IMR-90 (cell line): ENCODE measurements around the gene CDH2.

ENCODE experiments used
- BHLHE40 ChIP-seq: fragments of 150-350 bp; IDR thresholded peaks from 2 replicates; pipeline ENCODE4 v1.6.1; 2016; ENCODE audit warnings: mild to moderate bottlenecking, low read depth, low read length
- CEBPB ChIP-seq: IDR thresholded peaks from 2 replicates; pipeline ENCODE4 v1.6.1; 2012; ENCODE audit warnings: low read depth, low read length, improper control_type of control experiment
- CHD1 ChIP-seq: IDR thresholded peaks from 2 replicates; pipeline ENCODE4 v1.6.1; 2012; ENCODE audit warnings: low read depth, low read length, improper control_type of control experiment
- CTCF ChIP-seq: conservative IDR thresholded peaks from 2 replicates; pipeline ENCODE4 v1.5.1; 2012; ENCODE audit warnings: mild to moderate bottlenecking, low read depth, low read length, improper control_type of control experiment
- FOS ChIP-seq: fragments of 150-350 bp; IDR thresholded peaks from 2 replicates; pipeline ENCODE4 v1.6.1; 2016; ENCODE audit warnings: low read depth, low read length
- MAFK ChIP-seq: IDR thresholded peaks from 2 replicates; pipeline ENCODE4 v1.6.1; 2012; ENCODE audit warnings: low read depth, low read length, improper control_type of control experiment
- MAZ ChIP-seq: IDR thresholded peaks from 2 replicates; pipeline ENCODE4 v1.6.1; 2012; ENCODE audit warnings: low read depth, mild to moderate bottlenecking, low read length, improper control_type of control experiment, moderate library complexity, borderline replicate concordance
- MXI1 ChIP-seq: IDR thresholded peaks from 2 replicates; pipeline ENCODE4 v1.6.1; 2012; ENCODE audit warnings: low read depth, mild to moderate bottlenecking, low read length, moderate library complexity, borderline replicate concordance
- NFE2L2 ChIP-seq: fragments of 150-350 bp; IDR thresholded peaks from 2 replicates; pipeline ENCODE4 v1.6.1; 2016; ENCODE audit warnings: low read depth, mild to moderate bottlenecking, low read length
- POLR2A ChIP-seq: IDR thresholded peaks from 2 replicates; pipeline ENCODE4 v1.6.1; 2012; ENCODE audit warnings: mild to moderate bottlenecking, low read depth, low read length
- RAD21 ChIP-seq: IDR thresholded peaks from 2 replicates; pipeline ENCODE4 v1.6.1; 2012; ENCODE audit warnings: low read length, improper control_type of control experiment
- RFX5 ChIP-seq: IDR thresholded peaks from 2 replicates; pipeline ENCODE4 v1.8.0; 2012; ENCODE audit warnings: low read depth, mild to moderate bottlenecking, low read length, moderate library complexity

GRCh38 chr18:28088477-28088876 is 88.5 kb downstream of the CDH2 start:
- TF ChIP-seq BHLHE40 (no peak), RAD21 (no peak), CTCF (no peak), RFX5 (no peak), MXI1 (no peak), POLR2A (no peak), FOS (no peak), NFE2L2 (no peak), CHD1 (no peak), MAZ (no peak), CEBPB (no peak), MAFK (no peak)
